ENCODE data around the gene PLCB4. TPM values are rescaled to one million over a fixed set of nuclear protein-coding genes. Genes with fewer than 3 reads are reported as not detected.

Gene PLCB4
- total and polyA plus RNA-seq, 2 donors (not counting 1 experiment from before 2014, with no cell fraction given), result 7.3 to 13.7 TPM

- Histone ChIP-seq H3K79me2 (ENCODE audit: control insufficient read depth, insufficient read depth, low read length) (no peaks in the 10 kb centered on the region), H3K4me2 (ENCODE audit: extremely low read depth, insufficient read depth, low read length) (no peak overlapping the region), H3K9ac (ENCODE audit: insufficient read depth, low read length) (no peak overlapping the region), H3K27ac (ENCODE audit: insufficient read depth, low read length) (no peak overlapping the region), H3K4me1 (ENCODE audit: control insufficient read depth, extremely low read depth, insufficient read depth, low read length) (no peaks in the 10 kb centered on the region), H4K20me1 (ENCODE audit: control insufficient read depth, extremely low read depth, insufficient read depth, low read length) (no peaks in the 10 kb centered on the region), H3K36me3 (ENCODE audit: control insufficient read depth, insufficient read depth, low read length) (no peaks in the 10 kb centered on the region), H3K9me3 (ENCODE audit: control insufficient read depth, insufficient read depth, low read depth, low read length) (no peaks in the 10 kb centered on the region), H3K4me3 (replicated peaks in 1 of 4; ENCODE audit: control extremely low read depth in 1 of 4, insufficient read depth in 1 of 4, low read depth in 3 of 4, low read length in 4 of 4) (no peak overlapping the region), H2AFZ (ENCODE audit: low read length) (no peak overlapping the region), H3K27me3 (ENCODE audit: control insufficient read depth, insufficient read depth, low read length) (no peaks in the 10 kb centered on the region)
- no peak for TF ChIP-seq EZH2 (IDR thresholded peaks at IDR 0.05; ENCODE audit: low read length, missing control alignments)
- TF ChIP-seq CTCF (conservative IDR thresholded peaks at IDR 0.05 in 1 of 2, IDR thresholded peaks at IDR 0.05 in 1 of 2; ENCODE audit: low read depth in 1 of 2, low read length in 2 of 2), result peak; percentile 22 to 26
- peak; percentile 23 to 44 for DNase-seq (ENCODE audit: low read depth in 2 of 2)
These were observed 104.0 kb downstream of the PLCB4 start for GRCh38 chr20:9172851-9173250.

GRCh38 chr20:9177278-9177677, 108.4 kb downstream of the PLCB4 start:
- Histone ChIP-seq H3K27ac (ENCODE audit: insufficient read depth, low read length) (no peak overlapping the region), H3K4me3 (replicated peaks in 1 of 4; ENCODE audit: control extremely low read depth in 1 of 4, insufficient read depth in 1 of 4, low read depth in 3 of 4, low read length in 4 of 4) (no peak overlapping the region), H3K4me1 (ENCODE audit: control insufficient read depth, extremely low read depth, insufficient read depth, low read length) (no peaks in the 10 kb centered on the region), H3K36me3 (ENCODE audit: control insufficient read depth, insufficient read depth, low read length) (no peaks in the 10 kb centered on the region), H3K4me2 (ENCODE audit: extremely low read depth, insufficient read depth, low read length) (no peak overlapping the region), H4K20me1 (ENCODE audit: control insufficient read depth, extremely low read depth, insufficient read depth, low read length) (no peaks in the 10 kb centered on the region), H3K9me3 (ENCODE audit: control insufficient read depth, insufficient read depth, low read depth, low read length) (no peaks in the 10 kb centered on the region), H2AFZ (ENCODE audit: low read length) (no peak overlapping the region), H3K9ac (ENCODE audit: insufficient read depth, low read length) (no peak overlapping the region), H3K79me2 (ENCODE audit: control insufficient read depth, insufficient read depth, low read length) (no peaks in the 10 kb centered on the region), H3K27me3 (ENCODE audit: control insufficient read depth, insufficient read depth, low read length) (no peaks in the 10 kb centered on the region)
- TF ChIP-seq CTCF (conservative IDR thresholded peaks at IDR 0.05 in 1 of 2, IDR thresholded peaks at IDR 0.05 in 1 of 2; ENCODE audit: low read depth in 1 of 2, low read length in 2 of 2) (no peak), EZH2 (IDR thresholded peaks at IDR 0.05; ENCODE audit: low read length, missing control alignments) (no peak)
- DNase-seq (ENCODE audit: low read depth in 2 of 2), result no peak

GRCh38 chr20:9179193-9179802, 110.4 kb downstream of the PLCB4 start:
- H3K4me3 ChIP-seq (replicated peaks in 1 of 4; ENCODE audit: control extremely low read depth in 1 of 4, insufficient read depth in 1 of 4, low read depth in 3 of 4, low read length in 4 of 4), result no peak overlapping the region
- TF ChIP-seq EZH2 (IDR thresholded peaks at IDR 0.05; ENCODE audit: low read length, missing control alignments) (no peak), CTCF (conservative IDR thresholded peaks at IDR 0.05 in 1 of 2, IDR thresholded peaks at IDR 0.05 in 1 of 2; ENCODE audit: low read depth in 1 of 2, low read length in 2 of 2) (no peak)
- peak; percentile 46 to 68 for DNase-seq (ENCODE audit: low read depth in 2 of 2)
- H3K9me3 ChIP-seq (ENCODE audit: control insufficient read depth, insufficient read depth, low read depth, low read length), result no peaks in the 10 kb centered on the region
- no peaks in the 10 kb centered on the region for H3K27me3 ChIP-seq (ENCODE audit: control insufficient read depth, insufficient read depth, low read length)
- H3K4me1 ChIP-seq (ENCODE audit: control insufficient read depth, extremely low read depth, insufficient read depth, low read length), result no peaks in the 10 kb centered on the region
- H3K79me2 ChIP-seq (ENCODE audit: control insufficient read depth, insufficient read depth, low read length), result no peaks in the 10 kb centered on the region
- no peak overlapping the region for H2AFZ ChIP-seq (ENCODE audit: low read length)
- H3K4me2 ChIP-seq (ENCODE audit: extremely low read depth, insufficient read depth, low read length), result no peak overlapping the region
- H4K20me1 ChIP-seq (ENCODE audit: control insufficient read depth, extremely low read depth, insufficient read depth, low read length), result no peaks in the 10 kb centered on the region
- no peak overlapping the region for H3K9ac ChIP-seq (ENCODE audit: insufficient read depth, low read length)
- H3K27ac ChIP-seq (ENCODE audit: insufficient read depth, low read length), result no peak overlapping the region
- no peaks in the 10 kb centered on the region for H3K36me3 ChIP-seq (ENCODE audit: control insufficient read depth, insufficient read depth, low read length)

Measured in fibroblast of lung (primary cell).